ENCODE results near the gene FAM186B.
A peak's percentile ranks its signal among the peaks of the same experiment; 100 is the strongest.

FAM186B gene

DNA sequence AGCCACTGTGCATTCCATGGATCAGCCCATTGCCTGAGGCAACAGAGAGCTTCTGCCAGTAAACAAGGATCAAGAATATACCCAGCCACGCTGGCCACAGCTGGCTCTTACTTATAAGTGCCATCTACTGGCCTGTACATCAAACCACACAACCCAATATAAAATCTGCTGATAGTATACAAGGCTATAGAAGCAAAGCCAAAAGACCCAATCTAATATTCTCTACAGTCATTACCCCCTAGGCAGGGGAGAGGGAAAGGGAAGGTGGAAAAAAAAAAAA is 4.4 kb upstream of the FAM186B start:
- H3K36me3 ChIP-seq, result no peaks in the 10 kb centered on the region
- no peak for DNase-seq
- no peaks in the 10 kb centered on the region for H3K27me3 ChIP-seq (ENCODE audit: insufficient read depth, low read depth, severe bottlenecking)
- TF ChIP-seq CTCF (IDR thresholded peaks at IDR 0.05; ENCODE audit: low read depth, low read length), result no peak
- no peak overlapping the region for H3K27ac ChIP-seq
- H3K9me3 ChIP-seq (ENCODE audit: severe bottlenecking), result peaks cover 4% of the 10 kb centered on the region
- H3K4me3 ChIP-seq (ENCODE audit: low read depth, low read length), result no peak overlapping the region

GRCh38 chr12:49609059-49609874 is 3.8 kb upstream of the FAM186B start:
- H3K27ac ChIP-seq, result no peak overlapping the region
- no peak for TF ChIP-seq CTCF (IDR thresholded peaks at IDR 0.05; ENCODE audit: low read depth, low read length)
- H3K4me3 ChIP-seq (ENCODE audit: low read depth, low read length), result no peak overlapping the region
- no peaks in the 10 kb centered on the region for H3K27me3 ChIP-seq (ENCODE audit: insufficient read depth, low read depth, severe bottlenecking)
- peaks cover 4% of the 10 kb centered on the region for H3K9me3 ChIP-seq (ENCODE audit: severe bottlenecking)
- H3K36me3 ChIP-seq, result no peaks in the 10 kb centered on the region
- DNase-seq, result no peak

- Histone ChIP-seq H3K9me3 (ENCODE audit: severe bottlenecking) (no peaks in the 10 kb centered on the region), H3K27me3 (ENCODE audit: insufficient read depth, low read depth, severe bottlenecking) (no peaks in the 10 kb centered on the region)
- DNase-seq, result no peak
Observed at GRCh38 chr12:49604856-49605255, 583 bp downstream of the FAM186B start.

GRCh38 chr12:49603721-49604120 is 1.7 kb downstream of the FAM186B start:
- TF ChIP-seq CTCF (IDR thresholded peaks at IDR 0.05; ENCODE audit: low read depth, low read length), result no peak

More at GRCh38 chr12:49604856-49605255, 583 bp downstream of the FAM186B start:
- H3K36me3 ChIP-seq, result no peaks in the 10 kb centered on the region
- H3K27ac ChIP-seq, result no peak overlapping the region
- H3K4me3 ChIP-seq (ENCODE audit: low read depth, low read length), result no peak overlapping the region
- TF ChIP-seq CTCF (IDR thresholded peaks at IDR 0.05; ENCODE audit: low read depth, low read length), result no peak

DNA sequence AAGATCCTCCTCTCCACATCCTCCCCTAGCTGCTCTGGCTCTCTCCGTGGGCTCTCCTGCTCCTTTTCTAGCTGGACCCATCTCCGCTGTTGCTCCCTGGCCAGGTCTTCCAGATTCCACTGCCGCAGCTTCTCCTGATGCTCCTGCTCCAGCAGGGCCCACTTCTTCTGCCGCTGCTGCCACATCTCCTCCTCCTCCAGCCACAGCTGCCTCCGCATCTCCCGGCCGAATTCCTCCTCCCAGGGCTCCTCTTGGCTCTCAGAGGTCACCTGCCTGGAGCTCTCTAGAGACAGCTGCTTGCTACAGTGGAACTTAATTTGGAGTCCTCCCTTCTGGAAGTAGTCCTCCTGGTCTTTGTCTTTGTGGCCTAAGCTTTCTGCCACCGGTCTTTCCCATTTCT is 5.5 kb downstream of the FAM186B start:
- H3K4me3 ChIP-seq (ENCODE audit: low read depth, low read length), result no peak overlapping the region
- no peak overlapping the region for H3K27ac ChIP-seq
- TF ChIP-seq CTCF (IDR thresholded peaks at IDR 0.05; ENCODE audit: low read depth, low read length), result no peak
- H3K36me3 ChIP-seq, result no peaks in the 10 kb centered on the region
- DNase-seq, result no peak
- no peaks in the 10 kb centered on the region for H3K27me3 ChIP-seq (ENCODE audit: insufficient read depth, low read depth, severe bottlenecking)
- H3K9me3 ChIP-seq (ENCODE audit: severe bottlenecking), result no peaks in the 10 kb centered on the region

More at GRCh38 chr12:49603721-49604120, 1.7 kb downstream of the FAM186B start:
- no peaks in the 10 kb centered on the region for H3K36me3 ChIP-seq
- H3K4me3 ChIP-seq (ENCODE audit: low read depth, low read length), result no peak overlapping the region
- H3K27me3 ChIP-seq (ENCODE audit: insufficient read depth, low read depth, severe bottlenecking), result no peaks in the 10 kb centered on the region
- H3K27ac ChIP-seq, result no peak overlapping the region
- no peak for DNase-seq
- H3K9me3 ChIP-seq (ENCODE audit: severe bottlenecking), result no peaks in the 10 kb centered on the region

- peak; percentile 44 for DNase-seq
- Histone ChIP-seq H3K36me3 (no peaks in the 10 kb centered on the region), H3K9me3 (ENCODE audit: severe bottlenecking) (no peaks in the 10 kb centered on the region), H3K27ac (no peak overlapping the region), H3K4me3 (ENCODE audit: low read depth, low read length) (no peak overlapping the region), H3K27me3 (ENCODE audit: insufficient read depth, low read depth, severe bottlenecking) (no peaks in the 10 kb centered on the region)
- no peak for TF ChIP-seq CTCF (IDR thresholded peaks at IDR 0.05; ENCODE audit: low read depth, low read length)
Observed at GRCh38 chr12:49598527-49598926, 6.9 kb downstream of the FAM186B start.

Data from WERI-Rb-1 (cell line).